NCI-H226 (cell line): ENCODE data around the gene UBE2D1.

Experiments used
- DNase-seq: peaks from one replicate; pipeline ENCODE4 v3.0.0-alpha.2; 2015

The UBE2D1 gene

DNA sequence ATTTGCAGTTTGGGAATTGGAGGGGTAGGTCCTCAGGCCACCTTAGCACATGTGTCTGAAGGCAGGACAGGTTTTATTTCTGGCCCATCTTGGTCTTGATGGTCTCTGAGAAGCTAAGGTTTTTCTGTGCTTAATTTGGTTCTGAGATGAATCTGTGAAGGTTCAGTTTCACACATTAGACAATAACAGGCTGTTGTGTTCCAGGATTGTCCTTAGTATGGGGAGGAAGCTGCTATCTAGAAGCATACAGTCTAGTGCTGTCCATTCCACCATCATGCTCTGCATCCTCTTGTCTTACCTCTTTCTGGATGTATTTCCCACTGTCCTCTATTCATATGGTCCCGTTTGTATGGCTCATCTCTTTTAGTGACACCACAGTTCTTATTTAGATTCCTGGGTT is 7.1 kb downstream of the UBE2D1 start:
- no peak for DNase-seq

DNA sequence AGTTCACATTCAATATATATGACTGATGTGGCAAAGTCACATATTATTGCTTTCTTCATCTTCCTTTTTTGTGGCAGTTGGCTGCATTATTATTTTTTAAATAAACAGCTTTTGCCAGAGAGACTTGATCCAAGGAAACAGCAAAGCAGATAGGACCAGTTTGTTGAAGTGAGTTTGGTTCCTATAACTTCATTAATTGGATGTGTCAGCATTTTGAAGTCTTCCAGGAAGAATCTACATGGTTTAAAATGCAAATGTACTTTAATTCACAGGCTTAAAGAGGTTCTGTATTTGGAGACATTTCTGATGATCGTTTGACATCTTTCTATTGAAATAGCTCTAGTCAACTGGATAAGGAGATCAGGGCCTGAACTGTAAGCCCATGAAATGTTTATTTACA is 13.2 kb downstream of the UBE2D1 start:
- no peak for DNase-seq

DNA sequence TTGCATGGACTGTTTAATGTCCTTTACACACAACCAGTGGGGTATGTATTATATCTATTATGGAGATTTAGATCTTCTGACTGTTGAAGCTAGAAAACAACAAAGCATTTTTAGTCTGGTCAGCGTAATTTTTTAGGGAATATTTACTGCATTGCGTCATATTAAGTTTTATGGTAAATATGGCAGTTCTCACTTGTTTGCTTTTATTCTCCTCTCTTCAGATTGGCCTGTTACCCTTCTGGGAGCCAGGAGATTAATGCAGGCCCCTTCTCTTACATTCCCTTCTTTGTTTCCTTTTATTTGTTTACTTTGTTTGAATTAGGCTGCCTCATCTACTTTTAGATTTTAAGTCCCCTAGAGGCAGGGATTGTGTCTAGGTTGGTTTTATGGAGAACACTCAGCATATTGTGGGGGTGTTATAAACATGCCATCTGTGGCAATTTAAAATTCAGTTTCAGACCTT is 13.8 kb downstream of the UBE2D1 start:
- no peak for DNase-seq

GRCh38 chr10:58350023-58350422 is 15.2 kb downstream of the UBE2D1 start:
- DNase-seq = no peak

- DNase-seq = no peak
Measured at GRCh38 chr10:58350619-58351323, 16.0 kb downstream of the UBE2D1 start.

GRCh38 chr10:58351616-58352578 is 17.1 kb downstream of the UBE2D1 start:
- DNase-seq = no peak

DNA sequence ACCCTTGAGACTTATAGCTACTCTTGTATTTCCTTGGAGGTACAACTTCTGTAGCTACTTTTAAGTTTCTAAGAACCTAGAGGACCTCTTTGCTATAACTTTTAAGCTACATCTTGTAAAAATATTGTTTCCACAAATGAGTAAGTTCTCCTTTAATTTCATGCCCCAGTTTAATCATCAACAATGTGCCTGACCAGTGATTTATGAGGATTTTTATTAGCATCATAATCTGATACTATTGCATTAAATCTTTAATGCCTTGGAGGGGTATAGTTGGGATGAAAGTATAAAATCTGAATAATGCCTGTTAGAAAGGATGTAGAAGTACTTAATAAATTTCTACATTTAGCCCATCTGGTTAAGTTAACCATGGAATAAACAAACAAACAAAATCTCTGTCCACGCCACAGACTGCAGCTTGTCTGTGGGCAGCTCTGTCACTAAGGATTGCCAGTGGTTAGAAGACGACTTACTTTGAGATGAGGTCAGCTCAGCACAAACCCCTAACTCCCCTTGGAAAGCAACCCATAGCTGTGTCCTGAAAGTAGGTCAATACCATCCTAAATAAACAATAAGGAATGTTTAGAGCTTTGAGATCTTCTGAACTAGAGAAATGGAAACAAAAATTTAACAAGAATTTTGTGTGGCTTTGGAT is 18.3 kb downstream of the UBE2D1 start:
- DNase-seq = no peak

DNA sequence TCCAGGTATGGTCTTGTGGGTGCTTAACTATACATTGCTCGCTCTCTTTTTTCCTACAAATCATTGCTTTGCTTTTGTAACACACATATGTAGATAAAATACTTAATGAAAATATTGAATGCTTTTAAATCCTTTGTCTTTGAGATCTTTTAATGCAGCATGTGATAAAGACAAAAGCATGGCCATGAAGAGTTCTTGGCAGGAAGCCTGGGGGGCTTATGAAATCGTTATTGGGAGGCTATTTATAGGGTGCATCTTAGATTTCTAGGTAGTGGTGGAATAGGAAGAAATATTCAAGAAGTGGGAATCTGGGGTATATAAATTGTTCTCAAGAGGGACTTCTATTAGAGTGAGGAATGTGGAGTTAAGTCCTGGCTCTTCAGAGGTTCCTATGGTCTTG is 21.9 kb downstream of the UBE2D1 start:
- no peak for DNase-seq

DNA sequence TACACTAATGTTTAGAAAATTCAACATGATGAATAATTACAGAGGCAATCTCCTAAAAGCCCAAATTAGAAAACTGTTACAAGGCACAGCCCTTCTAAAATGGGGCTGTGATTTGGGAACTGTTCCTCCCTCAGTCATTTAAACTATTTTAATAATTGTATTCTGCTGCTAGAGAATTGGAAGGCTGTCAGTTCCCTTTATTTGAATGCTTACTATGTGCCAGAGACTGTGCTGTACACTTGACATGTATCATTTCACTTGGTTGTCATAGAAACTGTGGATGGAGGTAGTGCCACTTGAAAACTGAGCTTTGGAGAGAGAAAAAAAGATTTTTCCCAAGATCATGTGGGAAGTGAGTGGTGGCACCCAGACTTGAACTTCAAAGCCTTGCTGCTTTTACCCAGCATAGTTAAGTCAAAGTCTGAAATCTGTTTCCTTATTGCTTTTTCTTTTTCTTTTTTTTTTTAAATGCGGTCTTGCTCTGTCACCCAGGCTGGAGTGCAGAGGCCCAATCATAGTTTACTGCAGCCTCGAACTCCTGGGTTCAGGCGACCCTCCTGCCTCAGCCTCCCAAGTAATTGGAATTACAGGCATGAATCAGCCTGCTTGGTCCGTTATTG is 23.6 kb downstream of the UBE2D1 start:
- no peak for DNase-seq

GRCh38 chr10:58358947-58359346 is 24.1 kb downstream of the UBE2D1 start:
- no peak for DNase-seq

GRCh38 chr10:58359541-58359940 is 24.7 kb downstream of the UBE2D1 start:
- no peak for DNase-seq

DNA sequence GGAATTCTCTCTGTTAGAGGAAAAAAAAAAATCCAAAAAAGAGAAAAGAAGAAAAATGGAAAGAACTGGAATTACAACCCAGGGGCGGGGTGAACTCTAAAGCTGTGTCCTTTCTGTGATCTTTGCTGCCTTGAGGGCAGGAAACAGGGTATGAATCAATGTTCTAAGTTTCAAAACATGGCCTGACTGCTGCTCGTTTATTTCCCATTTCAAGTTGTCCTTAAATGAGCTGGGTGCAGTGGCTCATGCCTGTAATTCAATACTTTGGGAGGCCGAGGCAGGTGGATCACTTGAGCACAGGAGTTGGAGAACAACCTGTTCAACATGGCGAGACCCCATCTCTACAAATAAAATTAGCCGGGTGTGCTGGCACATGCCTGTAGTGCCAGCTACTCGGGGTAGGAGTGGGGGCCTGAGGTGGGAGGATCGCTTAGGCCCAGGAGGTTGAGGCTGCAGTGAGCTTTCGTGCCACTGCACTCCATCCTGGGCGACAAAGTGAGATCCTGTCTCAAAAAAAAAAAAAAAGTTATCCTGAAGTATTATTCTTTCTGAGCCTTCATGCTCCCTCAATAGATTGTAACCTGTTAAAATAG is 25.7 kb downstream of the UBE2D1 start:
- DNase-seq = no peak

- DNase-seq = no peak
Measured at GRCh38 chr10:58361353-58361752, 26.5 kb downstream of the UBE2D1 start.

GRCh38 chr10:58362027-58362789 is 27.4 kb downstream of the UBE2D1 start:
- DNase-seq = peak; percentile 32

DNA sequence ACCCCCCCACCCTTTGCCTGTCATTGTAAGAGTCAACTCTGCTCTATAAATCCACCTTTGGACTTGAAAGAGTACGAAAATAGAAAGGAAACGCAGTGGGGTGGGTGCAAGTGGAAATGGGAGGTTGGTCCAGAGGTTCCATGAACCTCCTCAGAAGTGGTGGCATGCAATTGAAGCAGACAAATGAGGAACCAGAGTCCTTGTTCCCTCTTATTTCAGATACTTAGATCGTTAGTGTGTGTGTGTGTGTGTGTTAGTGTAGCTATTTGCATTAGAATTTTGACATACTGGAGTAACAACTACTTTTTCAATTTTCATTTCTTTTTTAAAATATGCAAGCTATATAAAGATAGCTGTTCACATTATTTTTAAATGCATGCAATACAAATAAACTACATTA is 32.3 kb downstream of the UBE2D1 start:
- DNase-seq = no peak

DNA sequence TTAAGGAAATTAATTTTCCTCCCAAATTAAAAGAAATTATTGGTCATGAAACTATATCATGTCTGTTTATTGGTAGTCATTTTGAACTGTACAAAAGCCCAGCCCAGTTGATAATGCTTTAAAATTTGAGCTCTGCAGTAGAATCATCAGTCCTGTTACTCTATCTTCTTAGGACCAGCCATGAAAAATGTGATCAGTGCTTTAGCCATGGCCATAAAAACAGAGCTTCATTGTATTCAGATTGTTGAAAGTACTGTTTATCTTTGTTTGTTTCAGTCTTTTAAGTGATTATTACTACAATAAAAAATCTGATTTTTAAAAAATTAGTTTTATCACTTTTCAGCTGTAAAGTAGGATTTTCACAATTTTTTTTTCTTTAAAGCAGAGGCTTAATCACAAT is 36.7 kb downstream of the UBE2D1 start:
- no peak for DNase-seq

GRCh38 chr10:58372607-58373441 is 38.0 kb downstream of the UBE2D1 start:
- DNase-seq = no peak

DNA sequence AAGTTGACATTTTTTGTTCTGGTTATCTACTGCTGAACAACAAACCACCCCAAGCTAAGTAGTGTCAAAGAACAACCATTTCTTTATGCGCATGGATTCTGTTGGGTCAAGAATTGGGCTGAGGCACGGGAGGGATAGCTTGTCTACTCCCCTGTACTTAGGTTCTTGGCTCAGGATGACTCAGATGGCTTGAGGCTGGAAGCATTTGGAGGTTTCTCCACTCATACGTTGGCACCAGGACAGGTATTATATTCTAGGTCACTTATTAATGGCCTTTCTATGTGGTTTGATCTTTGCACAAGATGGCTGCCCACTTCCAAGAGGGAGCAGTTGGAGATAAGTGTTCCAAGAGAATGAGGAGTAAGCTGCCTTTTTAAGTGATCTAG is 38.6 kb downstream of the UBE2D1 start:
- DNase-seq = peak; percentile 33

DNA sequence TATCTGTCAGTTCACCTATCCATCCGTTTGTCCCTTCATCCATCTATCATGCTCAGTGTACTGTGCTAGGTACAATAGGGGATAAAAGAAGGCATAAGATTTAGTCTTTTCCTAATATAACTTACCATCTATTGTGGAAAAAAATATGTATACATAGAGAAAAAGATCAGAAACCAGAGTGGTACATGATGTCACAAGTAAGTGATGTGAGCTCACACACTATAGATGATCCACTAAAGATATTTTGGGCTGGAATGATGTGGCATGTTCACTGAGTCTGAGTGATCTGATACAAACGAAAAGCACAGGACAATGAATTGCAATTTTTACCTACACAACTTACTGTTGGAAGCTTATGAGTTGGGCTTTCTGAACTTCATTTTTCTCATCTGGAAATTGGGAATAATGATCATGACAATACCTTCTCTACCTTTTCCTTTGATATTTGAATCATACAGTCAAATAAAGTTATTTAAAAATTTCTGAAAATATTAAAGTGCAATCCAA is 47.7 kb downstream of the UBE2D1 start:
- no peak for DNase-seq

DNA sequence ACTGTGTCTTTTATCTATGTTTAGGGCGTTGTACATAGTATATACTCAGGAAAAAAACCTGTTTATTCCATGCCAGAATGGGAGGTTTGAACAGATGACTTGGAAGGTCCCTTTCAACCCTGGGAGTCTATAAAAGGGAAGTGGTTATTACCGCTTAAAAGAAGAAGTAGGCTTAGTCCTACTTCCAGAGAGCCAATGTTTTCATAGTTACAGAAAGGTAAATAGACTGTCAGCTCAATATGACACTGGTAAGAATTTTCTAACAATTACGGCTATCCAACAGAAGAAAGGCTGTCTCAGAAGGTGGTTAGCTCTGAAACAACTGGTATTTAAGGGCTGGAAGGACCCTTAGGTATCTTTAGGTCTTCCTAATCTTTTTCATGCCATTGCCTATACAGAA is 49.3 kb downstream of the UBE2D1 start:
- DNase-seq = no peak

- no peak for DNase-seq
Measured at GRCh38 chr10:58384544-58384998, 49.8 kb downstream of the UBE2D1 start.
